Pancreas (tissue), 10 donors: ENCODE data around the gene SLC22A4. TPM values are rescaled to one million over a fixed set of nuclear protein-coding genes. Genes with fewer than 3 reads are reported as not detected.

Source experiments
- ATAC-seq, 4 donors: fragments of 200-7000 bp; cut with Tn5 transposase; one replicate each; pipeline versions ENCODE4 v1.8.0 to v1.9.1; 2020; ENCODE audit warnings: mild to moderate bottlenecking in 4 of 4, moderate library complexity in 4 of 4
- DNase-seq, 6 donors: peaks; one replicate each; pipeline ENCODE4 v3.0.0-alpha.2; 2020
- FAIRE-seq: peaks from 2 replicates; lab custom pipeline; 2012; peaks lifted over from hg19 to GRCh38; lab: Jason Lieb, UNC
- H3K27ac ChIP-seq, 4 donors: fragments of 200-600 bp; sonication (generic); 1 replicate in 3 of 4; 2 replicates in 1 of 4; pipeline versions ENCODE4 v1.5.0 to v1.8.0; 2020
- H3K27me3 ChIP-seq, 4 donors: fragments of 200-600 bp; one replicate each; pipeline ENCODE4 v1.8.0; 2021
- H3K36me3 ChIP-seq, 3 donors: fragments of 200-600 bp; sonication (generic) in 1 of 3; one replicate each; pipeline versions ENCODE4 v1.5.0 to v1.8.0; 2020 to 2021
- H3K4me1 ChIP-seq, 3 donors: fragments of 200-600 bp; one replicate each; pipeline ENCODE4 v1.8.0; 2021
- H3K4me3 ChIP-seq, 4 donors: fragments of 200-600 bp; sonication (generic) in 2 of 4; one replicate each; pipeline versions ENCODE4 v1.5.0 to v1.8.0; 2020 to 2021
- H3K9me3 ChIP-seq, 4 donors: fragments of 200-600 bp; one replicate each; pipeline ENCODE4 v1.8.0; 2021
- CTCF ChIP-seq, 4 donors: fragments of 200-600 bp; sonication (generic) in 3 of 4; IDR thresholded peaks; one replicate each; pipeline versions ENCODE4 v1.5.0 to v1.8.0; 2021; ENCODE audit warnings: antibody characterized with exemption in 4 of 4
- WGBS, 2 donors: extraction: QIAGEN DNeasy Blood & Tissue Kit; methylation state at CpG; one replicate each; pipeline ENCODE4 v1.1.7; 2013; 5-methylcytosine and 5-hydroxymethylcytosine counted together
- intact Hi-C, 3 donors: fragments of 100-400 bp; cut with DNase I; formaldehyde crosslinking; loops; one replicate each; pipeline versions ENCODE4 v1.11.1 to v1.14.2; 2022
- polyA plus RNA-seq, 2 donors: library from polyadenylated mRNA; stranded (reverse); fragments of 200-250 nt; gene quantifications; one replicate each; pipeline ENCODE4 v1.2.3, GENCODE V29; 2013
- total RNA-seq, 6 donors: library from RNA; stranded (reverse); fragmentation: NEBNext Ultra II Directional in 4 of 6; extraction: Animal tissue kit (Norgen Biotek cat#: 25700) in 4 of 6; gene quantifications; one replicate each; pipeline versions ENCODE4 v1.2.1 to v1.2.4, GENCODE V29; 2021 to 2023
- donor health status: healthy with polysubstance abuse.
- donor health status: DM: no; HTN: no; CAD: no; lungs with moderate emphysema.
- donor health status: DM: no; HTN: no; CAD: no.
- donor health status: control.
- donor health status: control.
- donor health status: Bipolar disorder and iron deficiency.
- donor health status: DM: yes; HTN: yes; CAD: no.
- donor health status: DM: no; HTN: no; CAD: no.
- donor health status: DM: no; HTN: no; CAD: no.
- donor health status: DM: yes; HTN: yes; CAD: no.

The SLC22A4 gene
- total and polyA plus RNA-seq, 8 donors: 0.08 to 0.92 (median 0.33) TPM

- intact Hi-C loops: no loop called here
- DNase-seq: no peak
- no peak overlapping the region for H3K27ac ChIP-seq
Measured at GRCh38 chr5:132297211-132297940, 3.2 kb downstream of the SLC22A4 start.

GRCh38 chr5:132298298-132299212 lies 4.4 kb downstream of the SLC22A4 start:
- Histone ChIP-seq H3K4me1 (peaks cover 0 to 6% (median 0%) of the 10 kb centered on the region in 3 donors), H3K36me3 (no peaks in the 10 kb centered on the region), H3K27me3 (no peaks in the 10 kb centered on the region), H3K9me3 (no peaks in the 10 kb centered on the region), H3K27ac (no peak overlapping the region), H3K4me3 (no peak overlapping the region)
- no peak for ATAC-seq
- no peak for FAIRE-seq
- 63 to 75% methylated on average over 6 of the region's 6 CpGs for WGBS, 2 donors
- no peak for TF ChIP-seq CTCF (IDR thresholded peaks at IDR 0.05)
- no peak for DNase-seq
- intact Hi-C loops: no loop called here

More at GRCh38 chr5:132297211-132297940, 3.2 kb downstream of the SLC22A4 start:
- ATAC-seq (no peak), FAIRE-seq (no peak)
- TF ChIP-seq CTCF (IDR thresholded peaks at IDR 0.05): no peak
- no peak overlapping the region for H3K4me3 ChIP-seq
- H3K4me1 ChIP-seq: peaks cover 4 to 7% (median 6%) of the 10 kb centered on the region in 3 donors
- H3K9me3 ChIP-seq: no peaks in the 10 kb centered on the region
- H3K27me3 ChIP-seq: no peaks in the 10 kb centered on the region
- no peaks in the 10 kb centered on the region for H3K36me3 ChIP-seq
- 88 to 93% methylated on average over 4 of the region's 4 CpGs for WGBS, 2 donors

- H3K4me1 ChIP-seq: peaks cover 0 to 2% (median 0%) of the 10 kb centered on the region in 3 donors
- H3K27ac ChIP-seq: no peak overlapping the region
- 56 to 60% methylated on average over 2 of the region's 2 CpGs for WGBS, 2 donors
- intact Hi-C loops: no loop called here
- no peak for TF ChIP-seq CTCF (IDR thresholded peaks at IDR 0.05)
- no peaks in the 10 kb centered on the region for H3K9me3 ChIP-seq
- DNase-seq: no peak
- no peaks in the 10 kb centered on the region for H3K27me3 ChIP-seq
- H3K4me3 ChIP-seq: no peak overlapping the region
- ATAC-seq: no peak
- no peak for FAIRE-seq
- no peaks in the 10 kb centered on the region for H3K36me3 ChIP-seq
Measured at GRCh38 chr5:132299917-132300316, 5.7 kb downstream of the SLC22A4 start.

GRCh38 chr5:132300577-132301343 lies 6.6 kb downstream of the SLC22A4 start:
- H3K4me1 ChIP-seq: no peaks in the 10 kb centered on the region
- TF ChIP-seq CTCF (IDR thresholded peaks at IDR 0.05): no peak
- no peak for DNase-seq
- no peak overlapping the region for H3K4me3 ChIP-seq
- no peak for FAIRE-seq
- H3K27me3 ChIP-seq: no peaks in the 10 kb centered on the region
- H3K27ac ChIP-seq: peak overlapping the region in 1 of 4 donors; percentile 31
- WGBS, 2 donors: 56 to 58% methylated on average over 6 of the region's 6 CpGs
- intact Hi-C loops: no loop called here
- no peaks in the 10 kb centered on the region for H3K9me3 ChIP-seq
- H3K36me3 ChIP-seq: no peaks in the 10 kb centered on the region
- peak in 2 of 4 donors; percentile 34 to 36 for ATAC-seq
